ENCODE data around the gene NES. TPM values are rescaled to one million over a fixed set of nuclear protein-coding genes. Genes with fewer than 3 reads are reported as not detected.

NES gene
- total RNA-seq, 2 experiments from 2014 or later, result 0.07 TPM; not detected in 1

- ChIA-PET POLR2A (interaction anchor here (0.6 kb wide), 1 partner anchor 40 kb away, joined by 3 read pairs; no protein-coding TSS in a partner anchor), CTCF (interaction anchor here (0.5 to 36.2 kb wide), 3 partner anchors 10 to 117 kb away, joined by 3 to 1179 read pairs (median 1179); partner anchors contain the start of genes CRABP2, ISG20L2, METTL25B and NES)
- Mint-ChIP-seq H3K9me3 (no peaks in the 10 kb centered on the region), H3K27me3 (peaks cover 40% of the 10 kb centered on the region), H3K4me1 (ENCODE audit: low read depth) (peaks cover 18% of the 10 kb centered on the region), H3K36me3 (no peaks in the 10 kb centered on the region), H3K27ac (no peak overlapping the region), H3K4me3 (no peak overlapping the region)
- intact Hi-C loops (cut with micrococcal nuclease), result no loop called here
- no peak for DNase-seq
Measured at GRCh38 chr1:156700736-156701531, 23.7 kb upstream of the NES start.

DNA sequence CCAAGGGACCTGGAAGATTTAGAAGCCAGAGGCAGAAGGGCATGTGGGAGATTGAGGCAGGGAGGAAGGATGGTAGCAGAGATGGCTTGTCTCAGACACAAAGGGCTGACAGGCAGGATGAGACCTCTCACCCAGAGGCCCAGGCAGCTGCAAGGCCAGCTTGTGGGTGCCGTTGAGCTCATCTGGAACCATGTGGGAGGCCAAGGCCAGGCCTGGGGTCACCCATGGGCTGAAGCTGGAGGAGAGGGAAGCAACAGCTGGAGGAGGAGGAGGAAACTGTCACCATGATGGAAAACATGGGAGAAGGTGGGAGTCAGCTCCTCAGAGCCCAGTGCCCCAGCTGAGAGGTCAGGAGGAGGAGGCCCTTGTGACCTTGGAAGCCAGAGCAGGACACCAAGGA lies 21.8 kb upstream of the NES start:
- intact Hi-C loops (cut with micrococcal nuclease), result no loop called here
- DNase-seq, result no peak
- CTCF ChIA-PET, result interaction anchor here (1.5 to 36.2 kb wide), 3 partner anchors 8 to 161 kb away, joined by 3 to 1179 read pairs (median 1179); partner anchors contain the start of genes CRABP2, ISG20L2, METTL25B and NES
- peaks cover 32% of the 10 kb centered on the region for H3K27me3 Mint-ChIP-seq
- H3K27ac Mint-ChIP-seq, result no peak overlapping the region
- H3K36me3 Mint-ChIP-seq, result no peaks in the 10 kb centered on the region
- no peaks in the 10 kb centered on the region for H3K4me1 Mint-ChIP-seq (ENCODE audit: low read depth)
- POLR2A ChIA-PET, result no interaction called here
- H3K4me3 Mint-ChIP-seq, result no peak overlapping the region
- H3K9me3 Mint-ChIP-seq, result no peaks in the 10 kb centered on the region

DNA sequence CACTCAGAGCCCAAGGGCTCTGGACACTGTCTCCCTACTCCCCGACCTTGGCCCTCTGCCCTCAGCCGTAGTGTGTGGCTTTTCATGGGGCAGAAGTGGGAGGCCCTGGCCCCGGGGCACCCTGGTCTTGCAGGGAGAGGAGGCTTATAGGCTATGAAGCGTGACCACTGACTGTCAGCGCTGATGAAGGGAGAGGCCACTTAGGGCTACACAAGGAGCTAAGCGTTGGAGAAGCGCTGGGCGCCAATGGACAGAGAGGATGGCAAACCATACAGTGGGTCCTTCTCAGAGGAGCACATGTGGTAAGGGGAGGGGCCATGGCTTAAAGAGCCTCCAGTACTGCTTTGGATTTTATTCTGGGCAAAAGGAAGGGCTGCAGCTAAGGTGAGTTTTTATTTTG lies 20.3 kb upstream of the NES start:
- Mint-ChIP-seq H3K4me3 (no peak overlapping the region), H3K27me3 (peaks cover 39% of the 10 kb centered on the region), H3K27ac (no peak overlapping the region), H3K9me3 (no peaks in the 10 kb centered on the region), H3K4me1 (ENCODE audit: low read depth) (peaks cover 3% of the 10 kb centered on the region), H3K36me3 (no peaks in the 10 kb centered on the region)
- intact Hi-C loops (cut with micrococcal nuclease), result no loop called here
- CTCF ChIA-PET, result interaction anchor here (1.5 to 36.2 kb wide), 3 partner anchors 7 to 162 kb away, joined by 3 to 1179 read pairs (median 1179); partner anchors contain the start of genes CRABP2, ISG20L2, METTL25B and NES
- POLR2A ChIA-PET, result no interaction called here
- no peak for DNase-seq

- H3K36me3 Mint-ChIP-seq, result no peaks in the 10 kb centered on the region
- H3K9me3 Mint-ChIP-seq, result no peaks in the 10 kb centered on the region
- intact Hi-C loops (cut with micrococcal nuclease), result no loop called here
- ChIA-PET CTCF (interaction anchor here (36.2 kb wide), 1 partner anchor 18 kb away, joined by 1179 read pairs; the partner anchor contains the start of genes CRABP2, ISG20L2 and METTL25B), POLR2A (no interaction called here)
- no peak overlapping the region for H3K4me3 Mint-ChIP-seq
- peaks cover 45% of the 10 kb centered on the region for H3K27me3 Mint-ChIP-seq
- H3K4me1 Mint-ChIP-seq (ENCODE audit: low read depth), result peaks cover 6% of the 10 kb centered on the region
- no peak overlapping the region for H3K27ac Mint-ChIP-seq
- no peak for DNase-seq
Measured at GRCh38 chr1:156696755-156697154, 19.5 kb upstream of the NES start.

- no peak overlapping the region for H3K27ac Mint-ChIP-seq
- intact Hi-C loops (cut with micrococcal nuclease), result no loop called here
- peaks cover 61% of the 10 kb centered on the region for H3K27me3 Mint-ChIP-seq
- no peak for DNase-seq
- H3K9me3 Mint-ChIP-seq, result no peaks in the 10 kb centered on the region
- H3K4me1 Mint-ChIP-seq (ENCODE audit: low read depth), result peaks cover 8% of the 10 kb centered on the region
- H3K36me3 Mint-ChIP-seq, result no peaks in the 10 kb centered on the region
- ChIA-PET POLR2A (interaction anchor here (0.6 kb wide), 1 partner anchor 72 kb away, joined by 5 read pairs; no protein-coding TSS in a partner anchor), CTCF (interaction anchor here (0.6 to 36.2 kb wide), 3 partner anchors 20 to 167 kb away, joined by 3 to 1179 read pairs (median 3); partner anchors contain the start of genes CRABP2, ISG20L2 and METTL25B)
- no peak overlapping the region for H3K4me3 Mint-ChIP-seq
Measured at GRCh38 chr1:156694690-156694962, 17.4 kb upstream of the NES start.

DNA sequence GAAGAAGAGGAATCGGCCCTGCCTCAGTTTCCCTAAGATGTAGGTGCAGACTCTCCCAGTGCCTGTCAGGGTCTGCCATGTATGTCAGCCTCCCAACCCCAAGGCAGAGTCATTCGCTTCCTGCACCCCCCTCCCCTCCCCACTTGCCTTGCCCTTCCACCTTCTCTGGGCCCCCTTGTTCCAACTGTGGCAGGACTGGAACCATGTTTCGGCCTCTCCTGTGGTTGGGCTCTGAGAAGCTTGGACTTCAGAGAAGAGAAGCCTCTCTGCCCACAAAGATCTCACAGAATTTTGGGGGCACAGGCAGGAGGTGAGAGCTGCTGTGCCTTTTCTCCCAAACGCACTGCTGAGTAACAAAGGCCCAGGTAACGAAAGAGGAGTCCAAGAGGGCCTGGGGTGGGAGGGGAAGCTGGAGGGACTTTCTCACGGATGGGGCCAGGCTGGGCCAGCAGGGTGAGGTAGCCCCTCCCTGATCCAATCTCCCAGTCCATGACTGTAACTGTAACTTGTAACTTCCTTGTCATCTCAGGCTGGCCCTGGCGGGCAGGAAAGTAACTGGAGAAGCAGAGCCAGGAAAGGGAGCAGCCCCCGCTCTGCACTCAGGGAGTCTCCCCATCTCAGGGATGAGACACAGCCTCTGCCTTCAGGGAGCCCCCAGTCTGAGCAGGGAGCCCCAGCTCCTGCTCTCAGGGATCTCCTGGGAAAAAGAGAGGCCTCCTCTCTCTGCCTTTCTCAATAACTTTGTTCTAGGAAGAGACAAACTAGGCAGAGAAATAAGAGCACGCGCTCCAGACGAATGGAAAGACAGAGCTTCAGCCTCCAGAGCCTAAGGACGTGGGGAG lies 16.9 kb upstream of the NES start:
- intact Hi-C loops (cut with micrococcal nuclease), result no loop called here
- Mint-ChIP-seq H3K9me3 (no peaks in the 10 kb centered on the region), H3K4me3 (no peak overlapping the region), H3K27ac (no peak overlapping the region), H3K27me3 (peaks cover 62% of the 10 kb centered on the region), H3K36me3 (no peaks in the 10 kb centered on the region), H3K4me1 (ENCODE audit: low read depth) (peaks cover 10% of the 10 kb centered on the region)
- POLR2A ChIA-PET, result interaction anchor here (0.6 kb wide), 1 partner anchor 73 kb away, joined by 5 read pairs; no protein-coding TSS in a partner anchor
- no peak for DNase-seq
- CTCF ChIA-PET, result interaction anchor here (1.2 to 36.2 kb wide), 3 partner anchors 17 to 166 kb away, joined by 3 to 1179 read pairs (median 3); partner anchors contain the start of genes CRABP2, ISG20L2, METTL25B and NES

DNA sequence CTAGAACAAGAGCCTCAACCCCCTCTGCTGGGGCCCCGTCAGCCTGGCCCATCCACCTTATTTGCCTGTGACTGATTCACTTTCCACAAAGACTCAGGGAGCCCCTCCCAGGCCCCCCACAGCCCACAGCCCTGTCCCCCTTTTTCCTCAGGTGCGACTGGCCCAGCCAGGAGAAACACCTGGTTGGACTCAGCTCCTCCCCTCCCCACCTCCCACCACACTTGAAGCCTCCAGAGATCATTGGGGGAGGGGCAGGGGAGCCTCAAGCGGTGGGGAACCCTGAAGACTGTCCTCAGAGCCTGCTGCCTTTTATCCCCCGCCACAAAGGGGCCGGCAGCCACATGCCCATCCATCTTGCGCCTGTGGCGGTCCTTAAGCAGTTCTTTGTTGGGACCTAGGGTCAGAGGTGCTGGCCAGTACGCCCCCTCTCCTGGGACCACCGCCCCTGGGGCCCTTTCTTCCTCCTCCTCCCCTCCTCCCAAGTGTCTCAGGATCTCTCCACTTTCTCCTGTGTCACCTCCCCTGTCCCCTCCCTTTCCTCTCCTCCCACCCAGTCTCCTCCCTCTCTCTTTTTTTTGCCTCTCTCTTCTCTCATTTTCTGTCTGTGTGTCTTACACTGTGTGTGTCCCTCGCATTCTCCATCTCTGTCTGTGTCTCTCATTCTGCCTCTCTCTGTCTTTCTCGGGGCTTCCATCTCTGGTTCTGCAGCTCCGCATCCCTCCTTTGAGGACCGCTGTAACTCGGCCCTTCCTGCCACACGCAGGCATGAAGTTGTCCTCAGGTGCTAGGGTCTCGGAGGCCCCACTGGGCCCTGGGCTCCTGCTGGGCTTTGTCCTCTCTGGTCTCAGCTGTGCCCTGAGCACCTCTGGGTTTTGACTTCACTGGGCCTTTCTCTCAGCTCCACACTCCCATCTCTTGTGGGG lies 16.0 kb upstream of the NES start:
- no peaks in the 10 kb centered on the region for H3K9me3 Mint-ChIP-seq
- no peak for DNase-seq
- peaks cover 10% of the 10 kb centered on the region for H3K4me1 Mint-ChIP-seq (ENCODE audit: low read depth)
- no peak overlapping the region for H3K4me3 Mint-ChIP-seq
- intact Hi-C loops (cut with micrococcal nuclease), result no loop called here
- POLR2A ChIA-PET, result no interaction called here
- H3K27me3 Mint-ChIP-seq, result peaks cover 68% of the 10 kb centered on the region
- no peak overlapping the region for H3K27ac Mint-ChIP-seq
- H3K36me3 Mint-ChIP-seq, result no peaks in the 10 kb centered on the region
- CTCF ChIA-PET, result interaction anchor here (1.2 to 36.2 kb wide), 3 partner anchors 16 to 198 kb away, joined by 3 to 1179 read pairs (median 58); partner anchors contain the start of genes CRABP2, ISG20L2, METTL25B and NES

DNA sequence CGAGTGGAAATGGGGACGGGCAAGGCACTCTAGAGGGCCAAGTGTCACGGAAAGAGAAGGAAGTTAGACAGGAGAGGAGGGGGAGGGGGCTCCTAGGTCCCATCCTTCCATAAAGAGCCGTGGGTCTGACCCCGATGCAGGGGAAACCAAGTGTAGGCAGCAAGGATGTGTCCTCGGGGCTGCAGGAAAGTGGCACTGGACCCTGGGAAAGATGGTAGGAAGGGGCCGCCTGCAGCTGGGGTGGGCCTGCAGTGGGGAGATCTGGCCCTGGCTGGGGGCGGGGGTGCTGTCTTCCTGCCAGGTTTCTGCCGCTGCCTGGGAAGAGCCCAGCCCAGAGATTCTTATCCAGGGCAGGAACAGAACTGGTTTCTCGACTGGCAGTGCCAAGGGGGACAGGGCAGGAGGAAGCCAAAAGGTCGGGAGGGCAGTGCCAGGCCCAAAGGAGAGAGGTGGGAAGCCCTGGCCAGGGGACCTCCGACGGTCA lies 15.3 kb upstream of the NES start:
- Mint-ChIP-seq H3K27ac (no peak overlapping the region), H3K4me3 (no peak overlapping the region), H3K36me3 (no peaks in the 10 kb centered on the region), H3K4me1 (ENCODE audit: low read depth) (peaks cover 10% of the 10 kb centered on the region), H3K9me3 (no peaks in the 10 kb centered on the region), H3K27me3 (peaks cover 65% of the 10 kb centered on the region)
- intact Hi-C loops (cut with micrococcal nuclease), result no loop called here
- DNase-seq, result no peak
- ChIA-PET POLR2A (no interaction called here), CTCF (interaction anchor here (4.3 to 36.2 kb wide), 3 partner anchors 22 to 199 kb away, joined by 58 to 1179 read pairs (median 78); partner anchors contain the start of genes CRABP2, ISG20L2, METTL25B and NTRK1)

GRCh38 chr1:156691665-156692440 lies 14.6 kb upstream of the NES start:
- Mint-ChIP-seq H3K4me3 (no peak overlapping the region), H3K27me3 (peaks cover 61% of the 10 kb centered on the region), H3K36me3 (no peaks in the 10 kb centered on the region), H3K27ac (no peak overlapping the region), H3K9me3 (no peaks in the 10 kb centered on the region), H3K4me1 (ENCODE audit: low read depth) (peaks cover 10% of the 10 kb centered on the region)
- no peak for DNase-seq
- CTCF ChIA-PET, result interaction anchor here (0.9 to 36.2 kb wide), 7 partner anchors 15 to 199 kb away, joined by 3 to 1179 read pairs (median 37); partner anchors contain the start of genes CRABP2, ISG20L2, METTL25B and NES
- POLR2A ChIA-PET, result no interaction called here
- intact Hi-C loops (cut with micrococcal nuclease), result no loop called here

DNA sequence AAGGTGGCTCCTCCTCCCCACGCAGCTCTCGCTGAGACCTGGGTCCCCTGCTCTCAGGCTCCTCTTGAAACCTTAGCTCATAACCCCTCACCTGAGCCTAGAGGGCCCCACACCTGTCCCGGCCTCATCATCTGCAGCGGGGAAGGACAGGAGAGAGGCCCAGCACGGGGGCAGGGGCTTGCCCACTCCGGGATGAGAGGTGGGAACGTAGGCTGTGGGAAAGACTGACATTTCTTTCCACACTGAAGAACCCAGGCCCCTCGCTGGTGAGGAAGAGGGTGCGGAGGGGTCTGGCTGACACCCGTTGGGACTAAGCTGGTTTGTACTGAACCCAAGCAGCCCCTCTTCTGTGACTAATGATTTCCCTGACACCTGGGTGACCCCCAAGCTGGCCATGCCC lies 14.0 kb upstream of the NES start:
- intact Hi-C loops (cut with micrococcal nuclease), result no loop called here
- peaks cover 10% of the 10 kb centered on the region for H3K4me1 Mint-ChIP-seq (ENCODE audit: low read depth)
- no peak for DNase-seq
- peaks cover 57% of the 10 kb centered on the region for H3K27me3 Mint-ChIP-seq
- no peaks in the 10 kb centered on the region for H3K36me3 Mint-ChIP-seq
- POLR2A ChIA-PET, result interaction anchor here (2.4 to 2.5 kb wide), 2 partner anchors 15 to 38 kb away, joined by 10 to 14 read pairs; partner anchors contain the start of genes CRABP2, ISG20L2 and METTL25B
- H3K27ac Mint-ChIP-seq, result no peak overlapping the region
- CTCF ChIA-PET, result interaction anchor here (0.9 to 36.2 kb wide), 15 partner anchors 11 to 238 kb away, joined by 3 to 1179 read pairs (median 18); partner anchors contain the start of genes CRABP2, ISG20L2, METTL25B and NES
- no peaks in the 10 kb centered on the region for H3K9me3 Mint-ChIP-seq
- no peak overlapping the region for H3K4me3 Mint-ChIP-seq
